H7 (cell line): Measurements from ENCODE around the gene RNU1-2. TPM values are rescaled to one million over a fixed set of nuclear protein-coding genes. Genes with fewer than 3 reads are reported as not detected.
"Not testable (repeated sequence)": the region's sequence is repeated elsewhere in the genome, so short reads cannot be mapped to it uniquely, and the experiment has no call there.

ENCODE experiments used
- DNase-seq: peaks from one replicate; pipeline ENCODE4 v3.0.0; 2012
- H3K27me3 ChIP-seq: 2 replicates; pipeline ENCODE4 v1.6.0; 2011; ENCODE audit warnings: mild to moderate bottlenecking, low read length; ENCODE audit not compliant: control insufficient read depth, insufficient read depth
- H3K36me3 ChIP-seq: replicated peaks from 2 replicates; pipeline ENCODE4 v1.5.1; 2011; ENCODE audit warnings: low read length; ENCODE audit not compliant: control insufficient read depth, insufficient read depth
- H3K4me3 ChIP-seq: 2 replicates; pipeline ENCODE4 v1.5.1; 2011; ENCODE audit warnings: low read depth, mild to moderate bottlenecking, control low read depth, low read length, moderate library complexity; ENCODE audit not compliant: insufficient read depth
- total RNA-seq: library from RNA; depleted of rRNA; stranded (reverse); fragments of >200 nt; shearing (Covaris generic); gene quantifications from 2 replicates; pipeline ENCODE4 v1.2.3, GENCODE V29; 2014; rRNA removed

Gene RNU1-2
- total RNA-seq, 1 experiment from 2014 or later: under 0.01 TPM

DNA sequence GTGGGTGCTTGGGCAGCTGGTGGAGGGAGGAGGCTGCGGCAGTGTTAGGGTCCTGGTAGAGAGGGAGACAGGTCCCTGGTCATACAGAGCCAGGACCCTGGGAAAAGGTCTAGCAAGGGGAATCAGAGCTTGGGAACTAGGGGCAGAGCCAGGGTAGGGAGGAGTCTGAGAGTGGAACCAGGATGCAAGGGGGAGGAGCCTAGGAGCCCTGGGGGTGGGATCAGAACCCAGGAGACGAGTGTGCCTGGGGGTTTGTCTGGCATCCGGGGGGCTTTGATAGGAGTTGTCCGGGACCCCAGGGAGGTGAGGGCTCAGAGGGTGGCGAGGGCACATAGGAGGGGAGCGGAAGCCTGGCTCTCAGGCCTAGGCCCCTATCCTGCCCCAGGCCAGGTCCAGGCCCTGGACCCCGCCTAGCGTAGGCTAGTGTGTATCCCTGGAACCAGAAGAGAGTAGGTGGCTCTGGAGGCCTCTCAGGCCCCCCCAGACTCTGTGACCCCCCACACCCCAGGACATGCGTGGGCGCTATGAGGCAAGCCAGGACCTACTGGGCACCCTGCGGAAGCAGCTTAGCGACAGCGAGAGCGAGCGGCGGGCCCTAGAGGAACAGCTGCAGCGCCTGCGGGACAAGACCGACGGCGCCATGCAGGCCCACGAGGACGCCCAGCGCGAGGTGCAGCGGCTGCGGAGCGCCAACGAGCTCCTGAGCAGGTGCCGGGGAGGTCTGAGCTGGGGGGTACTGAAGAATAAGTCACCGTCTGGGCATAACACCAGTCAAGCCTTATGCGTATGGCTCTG lies 43.8 kb downstream of the RNU1-2 start:
- peak; percentile 65 for DNase-seq
- peak overlapping the region; percentile 57; the same call in 1 of the 2 replicates for H3K4me3 ChIP-seq
- not testable (repeated sequence) for H3K27me3 ChIP-seq
- H3K36me3 ChIP-seq: peaks cover 24% of the 10 kb centered on the region

DNA sequence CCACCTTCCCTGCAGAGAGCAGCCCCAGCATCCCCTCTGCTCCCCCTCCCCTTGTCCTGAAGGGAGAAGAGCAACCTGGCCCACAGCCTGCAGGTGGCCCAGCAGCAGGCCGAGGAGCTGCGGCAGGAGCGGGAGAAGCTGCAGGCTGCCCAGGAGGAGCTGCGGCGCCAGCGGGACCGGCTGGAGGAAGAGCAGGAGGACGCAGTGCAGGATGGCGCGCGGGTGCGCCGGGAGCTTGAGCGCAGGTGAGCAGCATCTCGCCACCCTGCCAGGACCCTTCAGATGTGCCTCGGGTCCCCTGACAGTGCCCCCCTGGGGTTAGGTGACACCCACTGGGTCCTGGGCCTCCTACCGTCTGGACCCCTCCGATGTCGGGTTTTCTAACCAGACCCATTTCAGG lies 48.3 kb downstream of the RNU1-2 start:
- Histone ChIP-seq H3K4me3 (no peak overlapping the region), H3K36me3 (peaks cover 20% of the 10 kb centered on the region), H3K27me3 (no peaks in the 10 kb centered on the region)
- peak; percentile 43 for DNase-seq

GRCh38 chr1:16945512-16945911 lies 49.7 kb downstream of the RNU1-2 start:
- H3K27me3 ChIP-seq, DNase-seq: not testable (repeated sequence)

More at GRCh38 chr1:16945512-16945911, 49.7 kb downstream of the RNU1-2 start:
- not testable (repeated sequence) for H3K4me3 ChIP-seq
- H3K36me3 ChIP-seq: peaks cover 20% of the 10 kb centered on the region

Other genes starting within 250 kb of the RNU1-2 start
- under 0.01 TPM in 2 replicates for gene RNU1-3, start 229.0 kb upstream of the RNU1-2 start, total RNA-seq
- gene RNU1-4, start 155.5 kb upstream of the RNU1-2 start, total RNA-seq: under 0.01 TPM in 2 replicates
- 59.5 and 92.3 TPM in 2 replicates for gene CROCC, start 26.0 kb downstream of the RNU1-2 start, total RNA-seq
- gene MFAP2, start 84.6 kb downstream of the RNU1-2 start, total RNA-seq: 176 and 202 TPM in 2 replicates
- gene ATP13A2, start 115.9 kb downstream of the RNU1-2 start, total RNA-seq: 128 and 162 TPM in 2 replicates
- gene SDHB, start 158.1 kb downstream of the RNU1-2 start, total RNA-seq: 225 and 238 TPM in 2 replicates
- 2.0 and 2.1 TPM in 2 replicates for gene PADI2, start 223.5 kb downstream of the RNU1-2 start, total RNA-seq